Trophoblast cell (in vitro differentiated cells and primary cell): ENCODE measurements around the gene HMOX2.

Experiments used
- DNase-seq, 2 donors: peaks; one replicate each; pipeline ENCODE4 v3.0.0-alpha.2; 2016
- H2AFZ ChIP-seq: 2 replicates; pipeline ENCODE4 v1.6.1; 2013; ENCODE audit warnings: low read length, moderate library complexity, mild to moderate bottlenecking; ENCODE audit not compliant: insufficient read depth, poor library complexity
- H2AK5ac ChIP-seq: 2 replicates; pipeline ENCODE4 v1.6.1; 2013; ENCODE audit warnings: mild to moderate bottlenecking, low read length
- H2BK120ac ChIP-seq: 2 replicates; pipeline ENCODE4 v1.6.1; 2013; ENCODE audit warnings: low read length, mild to moderate bottlenecking, moderate library complexity; ENCODE audit not compliant: insufficient read depth, poor library complexity
- H2BK12ac ChIP-seq: 2 replicates; pipeline ENCODE4 v1.6.1; 2013; ENCODE audit warnings: mild to moderate bottlenecking, low read length, moderate library complexity
- H2BK5ac ChIP-seq: 2 replicates; pipeline ENCODE4 v1.6.1; 2013; ENCODE audit warnings: low read length, low read depth, moderate library complexity, mild to moderate bottlenecking; ENCODE audit not compliant: poor library complexity
- H3K14ac ChIP-seq: 2 replicates; pipeline ENCODE4 v1.6.1; 2013; ENCODE audit warnings: mild to moderate bottlenecking, low read length
- H3K18ac ChIP-seq: 2 replicates; pipeline ENCODE4 v1.6.1; 2013; ENCODE audit warnings: mild to moderate bottlenecking, low read length
- H3K23ac ChIP-seq: 2 replicates; pipeline ENCODE4 v1.6.1; 2013; ENCODE audit warnings: low read length
- H3K27ac ChIP-seq: 2 replicates; pipeline ENCODE4 v1.5.1; 2013; ENCODE audit warnings: low read depth, mild to moderate bottlenecking, inconsistent platforms, low read length, moderate library complexity
- H3K27me3 ChIP-seq: 2 replicates; pipeline ENCODE4 v1.6.1; 2013; ENCODE audit warnings: inconsistent platforms, mild to moderate bottlenecking, low read length, moderate library complexity; ENCODE audit not compliant: insufficient read depth
- H3K36me3 ChIP-seq, 2 experiments: 1 replicate in 1 of 2; 2 replicates in 1 of 2; pipeline ENCODE4 v1.6.1; 2013; ENCODE audit warnings: low read length in 2 of 2, mild to moderate bottlenecking in 2 of 2, moderate library complexity in 1 of 2; ENCODE audit not compliant: insufficient read depth in 2 of 2, control insufficient read depth in 1 of 2
- H3K4ac ChIP-seq: 2 replicates; pipeline ENCODE4 v1.6.1; 2013; ENCODE audit warnings: low read depth, mild to moderate bottlenecking, low read length, moderate library complexity
- H3K4me1 ChIP-seq, 2 experiments: 1 replicate in 1 of 2; 2 replicates in 1 of 2; pipeline ENCODE4 v1.6.1; 2013; ENCODE audit warnings: low read length in 2 of 2, mild to moderate bottlenecking in 2 of 2, moderate library complexity in 1 of 2; ENCODE audit not compliant: insufficient read depth in 2 of 2, control insufficient read depth in 1 of 2
- H3K4me2 ChIP-seq: 2 replicates; pipeline ENCODE4 v1.6.1; 2013; ENCODE audit warnings: inconsistent platforms, mild to moderate bottlenecking, low read length, moderate library complexity
- H3K4me3 ChIP-seq: 2 replicates; pipeline ENCODE4 v1.5.1; 2013; ENCODE audit warnings: mild to moderate bottlenecking, low read depth, low read length, inconsistent platforms
- H3K79me1 ChIP-seq: one replicate; pipeline ENCODE4 v1.6.1; 2013; ENCODE audit warnings: low read length
- H3K79me2 ChIP-seq: 2 replicates; pipeline ENCODE4 v1.6.1; 2013; ENCODE audit warnings: low read length, mild to moderate bottlenecking; ENCODE audit not compliant: control insufficient read depth, insufficient read depth, poor library complexity
- H3K9ac ChIP-seq: 2 replicates; pipeline ENCODE4 v1.6.1; 2013; ENCODE audit warnings: mild to moderate bottlenecking, low read length
- H3K9me3 ChIP-seq: 2 replicates; pipeline ENCODE4 v1.6.1; 2013; ENCODE audit warnings: low read depth, mild to moderate bottlenecking, control low read depth, inconsistent platforms, low read length; ENCODE audit not compliant: insufficient read depth
- H4K12ac ChIP-seq: 2 replicates; pipeline ENCODE4 v1.6.1; 2013; ENCODE audit warnings: low read depth, mild to moderate bottlenecking, low read length, moderate library complexity
- H4K8ac ChIP-seq: 2 replicates; pipeline ENCODE4 v1.6.1; 2013; ENCODE audit warnings: low read depth, mild to moderate bottlenecking, low read length, moderate library complexity
- H4K91ac ChIP-seq: one replicate; pipeline ENCODE4 v1.6.1; 2013; ENCODE audit warnings: low read depth, mild to moderate bottlenecking, low read length, moderate library complexity
- WGBS: extraction: QIAGEN DNeasy Blood & Tissue Kit; methylation state at CpG from one replicate; pipeline ENCODE4 v1.1.7; 2013; ENCODE audit warnings: missing lambda C conversion rate; ENCODE audit not compliant: insufficient read length, insufficient coverage; ENCODE audit errors: extremely low coverage; 5-methylcytosine and 5-hydroxymethylcytosine counted together

Gene HMOX2

GRCh38 chr16:4539716-4540284 lies 63.6 kb downstream of the HMOX2 start:
- Histone ChIP-seq H3K9me3 (peaks cover 7% of the 10 kb centered on the region), H3K23ac (no peak overlapping the region), H2AK5ac (no peak overlapping the region), H3K14ac (no peak overlapping the region), H4K91ac (no peak overlapping the region), H2AFZ (no peak overlapping the region), H3K4me2 (no peak overlapping the region), H3K18ac (no peak overlapping the region), H2BK120ac (no peak overlapping the region), H2BK5ac (no peak overlapping the region), H4K8ac (no peak overlapping the region), H3K79me1 (peaks cover 10% of the 10 kb centered on the region), H3K4me1 (peaks cover 5 to 6% of the 10 kb centered on the region in 2 experiments), H3K4ac (no peak overlapping the region), H3K27ac (no peak overlapping the region), H3K79me2 (peaks cover 6% of the 10 kb centered on the region), H3K27me3 (peaks cover 7% of the 10 kb centered on the region), H3K9ac (no peak overlapping the region), H4K12ac (no peak overlapping the region), H2BK12ac (no peak overlapping the region), H3K36me3 (no peaks in the 10 kb centered on the region), H3K4me3 (no peak overlapping the region)
- no peak for DNase-seq
- WGBS = no CpG with 5 or more reads among the region's 2 CpGs

- no peak overlapping the region for H3K4ac ChIP-seq
- H3K79me2 ChIP-seq = no peaks in the 10 kb centered on the region
- no peaks in the 10 kb centered on the region for H3K79me1 ChIP-seq
- H3K23ac ChIP-seq = no peak overlapping the region
- no peak overlapping the region for H2AFZ ChIP-seq
- no peak overlapping the region for H2BK5ac ChIP-seq
- H3K4me3 ChIP-seq = no peak overlapping the region
- no CpG with 5 or more reads among the region's 8 CpGs for WGBS
- H2AK5ac ChIP-seq = no peak overlapping the region
- H4K8ac ChIP-seq = no peak overlapping the region
- no peak overlapping the region for H3K9ac ChIP-seq
- peaks cover 3% of the 10 kb centered on the region for H3K9me3 ChIP-seq
- H2BK120ac ChIP-seq = no peak overlapping the region
- no peak overlapping the region for H4K12ac ChIP-seq
- DNase-seq = no peak
- no peak overlapping the region for H3K4me2 ChIP-seq
- H3K4me1 ChIP-seq = no peaks in the 10 kb centered on the region
- no peaks in the 10 kb centered on the region for H3K36me3 ChIP-seq
- no peak overlapping the region for H3K27ac ChIP-seq
- H3K18ac ChIP-seq = no peak overlapping the region
- no peak overlapping the region for H2BK12ac ChIP-seq
- no peaks in the 10 kb centered on the region for H3K27me3 ChIP-seq
- no peak overlapping the region for H4K91ac ChIP-seq
- no peak overlapping the region for H3K14ac ChIP-seq
These were observed 68.3 kb downstream of the HMOX2 start for GRCh38 chr16:4544473-4544872.

- Histone ChIP-seq H2AFZ (no peak overlapping the region), H3K79me2 (no peaks in the 10 kb centered on the region), H3K9ac (no peak overlapping the region), H3K23ac (no peak overlapping the region), H3K27me3 (no peaks in the 10 kb centered on the region), H3K4me3 (no peak overlapping the region), H3K27ac (no peak overlapping the region), H3K4me1 (no peaks in the 10 kb centered on the region), H3K79me1 (no peaks in the 10 kb centered on the region), H2BK120ac (no peak overlapping the region), H3K4me2 (no peak overlapping the region), H3K14ac (no peak overlapping the region), H3K9me3 (no peaks in the 10 kb centered on the region), H2AK5ac (no peak overlapping the region), H2BK12ac (no peak overlapping the region), H3K36me3 (no peaks in the 10 kb centered on the region), H3K18ac (no peak overlapping the region), H4K12ac (no peak overlapping the region), H4K8ac (no peak overlapping the region), H3K4ac (no peak overlapping the region), H2BK5ac (no peak overlapping the region), H4K91ac (no peak overlapping the region)
- WGBS = no CpG with 5 or more reads among the region's 13 CpGs
- DNase-seq = no peak
These were observed 71.9 kb downstream of the HMOX2 start for GRCh38 chr16:4548124-4548523.

- Histone ChIP-seq H3K9me3 (no peaks in the 10 kb centered on the region), H4K8ac (no peak overlapping the region), H2BK5ac (no peak overlapping the region), H3K18ac (no peak overlapping the region), H3K9ac (no peak overlapping the region), H3K4me3 (no peak overlapping the region), H3K27me3 (no peaks in the 10 kb centered on the region), H2BK120ac (no peak overlapping the region), H3K36me3 (no peaks in the 10 kb centered on the region), H3K23ac (no peak overlapping the region), H4K91ac (no peak overlapping the region), H2AFZ (no peak overlapping the region), H3K27ac (no peak overlapping the region), H2AK5ac (no peak overlapping the region), H2BK12ac (no peak overlapping the region), H3K79me1 (no peaks in the 10 kb centered on the region), H3K14ac (no peak overlapping the region), H3K79me2 (no peaks in the 10 kb centered on the region), H4K12ac (no peak overlapping the region), H3K4ac (no peak overlapping the region), H3K4me2 (no peak overlapping the region), H3K4me1 (no peaks in the 10 kb centered on the region)
- no CpG with 5 or more reads among the region's 4 CpGs for WGBS
- no peak for DNase-seq
These were observed 74.4 kb downstream of the HMOX2 start for GRCh38 chr16:4550591-4550990.
